GM19099 (cell line): ENCODE data around the gene AGFG1.

Experiments used
- POLR2A ChIP-seq: IDR thresholded peaks from 3 replicates; pipeline ENCODE4 v1.6.1; 2011; ENCODE audit warnings: low read depth; ENCODE audit not compliant: insufficient read length; ENCODE audit errors: extremely low read depth

The AGFG1 gene

GRCh38 chr2:227471924-227472264 lies at the start of gene AGFG1:
TSS of gene AGFG1 (plus strand) at chr2:227472156. CDS start at chr2:227472422, 266 bp downstream.
- peak; percentile 67 for TF ChIP-seq POLR2A

GRCh38 chr2:227423656-227424499 lies 48.1 kb upstream of the AGFG1 start:
- no peak for TF ChIP-seq POLR2A

- TF ChIP-seq POLR2A: no peak
Observed at GRCh38 chr2:227428731-227429285, 43.1 kb upstream of the AGFG1 start.

- TF ChIP-seq POLR2A: no peak
Observed at GRCh38 chr2:227430639-227431038, 41.3 kb upstream of the AGFG1 start.

GRCh38 chr2:227433171-227433570 lies 38.8 kb upstream of the AGFG1 start:
- no peak for TF ChIP-seq POLR2A

GRCh38 chr2:227436436-227437174 lies 35.4 kb upstream of the AGFG1 start:
- no peak for TF ChIP-seq POLR2A

GRCh38 chr2:227439214-227439613 lies 32.7 kb upstream of the AGFG1 start:
- no peak for TF ChIP-seq POLR2A

GRCh38 chr2:227442639-227443038 lies 29.3 kb upstream of the AGFG1 start:
- TF ChIP-seq POLR2A: no peak

- TF ChIP-seq POLR2A: no peak
Observed at GRCh38 chr2:227443889-227444568, 27.9 kb upstream of the AGFG1 start.

GRCh38 chr2:227447606-227448005 lies 24.4 kb upstream of the AGFG1 start:
- no peak for TF ChIP-seq POLR2A

GRCh38 chr2:227450311-227450841 lies 21.6 kb upstream of the AGFG1 start:
- TF ChIP-seq POLR2A: no peak

- no peak for TF ChIP-seq POLR2A
Observed at GRCh38 chr2:227450926-227451654, 20.9 kb upstream of the AGFG1 start.

GRCh38 chr2:227451655-227451992 lies 20.3 kb upstream of the AGFG1 start:
- TF ChIP-seq POLR2A: no peak

GRCh38 chr2:227453810-227454209 lies 18.1 kb upstream of the AGFG1 start:
- TF ChIP-seq POLR2A: no peak
